ENCODE results near the gene PEBP1. TPM values are rescaled to one million over a fixed set of nuclear protein-coding genes. Genes with fewer than 3 reads are reported as not detected.

PEBP1 gene
- total RNA-seq, 1 experiment from 2014 or later = 368 TPM

GRCh38 chr12:118183155-118183554 lies 47.2 kb downstream of the PEBP1 start:
- ATAC-seq (no peak), DNase-seq (no peak)
- Histone ChIP-seq H2AFZ (ENCODE audit: low read length) (no peak overlapping the region), H3K79me2 (ENCODE audit: low read length) (no peaks in the 10 kb centered on the region), H3K4me1 (ENCODE audit: insufficient read depth, low read length) (peaks cover 8% of the 10 kb centered on the region; the same call in 1 of the 2 replicates), H3K27me3 (ENCODE audit: low read length) (no peaks in the 10 kb centered on the region), H3K9ac (ENCODE audit: low read length) (no peak overlapping the region), H3F3A (ENCODE audit: low read length, unreplicated experiment) (peaks cover 4% of the 10 kb centered on the region), H3K36me3 (ENCODE audit: low read depth, low read length) (no peaks in the 10 kb centered on the region), H3K9me3 (ENCODE audit: low read length) (no peaks in the 10 kb centered on the region), H3K27ac (ENCODE audit: low read length) (no peak overlapping the region), H3K4me2 (ENCODE audit: low read length) (no peak overlapping the region), H4K20me1 (ENCODE audit: low read length) (no peaks in the 10 kb centered on the region), H3K4me3 (ENCODE audit: low read length) (no peak overlapping the region), H3K9me2 (replicated peaks; ENCODE audit: low read length) (no peaks in the 10 kb centered on the region)
- POLR2A ChIA-PET (ENCODE audit: unreplicated experiment) = interaction anchor here (0.7 kb wide), 1 partner anchor 125 kb away, joined by 3 read pairs; no protein-coding TSS in a partner anchor
- BruUV-seq (replicated peaks) = no TSS peak
- intact Hi-C loops (cut with micrococcal nuclease) = loop anchor here (2.0 to 5.0 kb wide), 3 partner anchors 18 to 124 kb away; no protein-coding TSS in a partner anchor
- CTCF ChIA-PET = interaction anchor here (1.2 to 4.1 kb wide), 2 partner anchors 121 to 194 kb away, joined by 4 to 24 read pairs; partner anchors contain the start of gene SUDS3
- TF ChIP-seq EZH2phosphoT487 (IDR thresholded peaks at IDR 0.05; ENCODE audit: borderline replicate concordance, low read length) (no peak), CTCF (conservative IDR thresholded peaks at IDR 0.05; ENCODE audit: low read depth, low read length) (no peak), EZH2 (IDR thresholded peaks at IDR 0.05; ENCODE audit: low read length, unreplicated experiment) (no peak)

GRCh38 chr12:118183711-118184110 lies 47.8 kb downstream of the PEBP1 start:
- Histone ChIP-seq H2AFZ (ENCODE audit: low read length) (no peak overlapping the region), H3K4me2 (ENCODE audit: low read length) (no peak overlapping the region), H3K27me3 (ENCODE audit: low read length) (no peaks in the 10 kb centered on the region), H3K27ac (ENCODE audit: low read length) (no peak overlapping the region), H3K9me2 (replicated peaks; ENCODE audit: low read length) (no peaks in the 10 kb centered on the region), H3K4me3 (ENCODE audit: low read length) (no peak overlapping the region), H4K20me1 (ENCODE audit: low read length) (no peaks in the 10 kb centered on the region), H3K9ac (ENCODE audit: low read length) (no peak overlapping the region), H3K36me3 (ENCODE audit: low read depth, low read length) (no peaks in the 10 kb centered on the region), H3F3A (ENCODE audit: low read length, unreplicated experiment) (peaks cover 4% of the 10 kb centered on the region), H3K9me3 (ENCODE audit: low read length) (no peaks in the 10 kb centered on the region), H3K4me1 (ENCODE audit: insufficient read depth, low read length) (peaks cover 8% of the 10 kb centered on the region; the same call in 1 of the 2 replicates), H3K79me2 (ENCODE audit: low read length) (no peaks in the 10 kb centered on the region)
- no peak for ATAC-seq
- ChIA-PET POLR2A (ENCODE audit: unreplicated experiment) (interaction anchor here (0.6 kb wide), 1 partner anchor 66 kb away, joined by 8 read pairs; no protein-coding TSS in a partner anchor), CTCF (interaction anchor here (1.2 to 4.1 kb wide), 3 partner anchors 18 to 193 kb away, joined by 3 to 24 read pairs (median 4); partner anchors contain the start of gene SUDS3)
- peak; percentile 30 for DNase-seq
- intact Hi-C loops (cut with micrococcal nuclease) = loop anchor here (2.0 to 5.0 kb wide), 3 partner anchors 19 to 123 kb away; no protein-coding TSS in a partner anchor
- no peak for TF ChIP-seq EZH2phosphoT487 (IDR thresholded peaks at IDR 0.05; ENCODE audit: borderline replicate concordance, low read length)
- TF ChIP-seq EZH2 (IDR thresholded peaks at IDR 0.05; ENCODE audit: low read length, unreplicated experiment) = no peak
- TF ChIP-seq CTCF (conservative IDR thresholded peaks at IDR 0.05; ENCODE audit: low read depth, low read length) = no peak
- BruUV-seq (replicated peaks) = no TSS peak

Measured in PC-3 (cell line).